Measurements from ENCODE around the gene SCRT2. TPM values are rescaled to one million over a fixed set of nuclear protein-coding genes. Genes with fewer than 3 reads are reported as not detected.
A peak's percentile ranks its signal among the peaks of the same experiment; 100 is the strongest.

SCRT2 gene
- total and polyA plus RNA-seq, 9 of the 15 experiments (the other 6 are each of a cell fraction or from before 2014, with no cell fraction given) = 0.04 to 0.75 (median 0.13) TPM; not detected in 2

DNA sequence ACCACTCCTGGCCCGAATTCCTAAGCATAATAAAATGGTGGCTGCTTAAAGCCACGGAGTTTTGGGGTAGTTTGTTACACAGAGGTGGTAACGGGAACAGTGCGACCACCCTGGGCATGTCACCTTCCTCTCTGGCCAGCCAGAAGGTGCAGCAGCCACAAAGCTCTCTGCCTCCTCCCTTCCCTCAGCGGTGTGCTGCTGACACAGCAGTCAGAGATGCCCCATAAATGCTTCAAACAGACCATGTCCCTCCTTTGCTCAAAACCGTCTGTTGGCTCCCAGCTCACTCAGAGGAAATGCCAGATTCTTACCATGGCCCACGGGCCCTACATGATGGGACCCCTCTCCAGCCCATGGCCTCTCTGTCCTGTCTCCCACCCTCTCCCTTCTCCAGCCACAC lies 53.4 kb downstream of the SCRT2 start:
- ChIA-PET POLR2A (interaction anchor here (0.6 kb wide), 1 partner anchor 9 kb away, joined by 5 read pairs; no protein-coding TSS in a partner anchor), CTCF (ENCODE audit: low intra/inter-chr PET ratio) (no interaction called here)
- Histone ChIP-seq H4K20me1 (replicated peaks; ENCODE audit: control insufficient read depth, insufficient read depth, low read length) (no peaks in the 10 kb centered on the region), H3K4me2 (ENCODE audit: insufficient read depth, low read length) (no peak overlapping the region), H3K9me1 (ENCODE audit: control insufficient read depth, insufficient read depth, low read length) (no peaks in the 10 kb centered on the region), H3K9me3 (replicated peaks; ENCODE audit: control insufficient read depth, insufficient read depth, low read depth, low read length) (no peaks in the 10 kb centered on the region), H2AFZ (ENCODE audit: low read depth, low read length) (no peak overlapping the region), H3K79me2 (ENCODE audit: control insufficient read depth, insufficient read depth, low read length) (no peaks in the 10 kb centered on the region), H3K4me3 (no peak overlapping the region), H3K27ac (ENCODE audit: extremely low read depth, low read depth, low read length) (no peak overlapping the region), H3K27me3 (ENCODE audit: control insufficient read depth in 2 of 2, insufficient read depth in 2 of 2, low read length in 2 of 2) (no peaks in the 10 kb centered on the region), H3K9ac (ENCODE audit: insufficient read depth in 1 of 2, low read depth in 2 of 2, low read length in 2 of 2) (peak overlapping the region in 1 of 2 experiments; percentile 35; a peak in 1 of 4 replicates), H3K4me1 (replicated peaks in 1 of 2; ENCODE audit: control insufficient read depth in 2 of 2, insufficient read depth in 2 of 2, low read length in 2 of 2) (peaks cover 7 to 11% of the 10 kb centered on the region in 2 experiments; a peak in 4 of 5 replicates), H3K36me3 (ENCODE audit: control insufficient read depth, insufficient read depth, low read length) (no peaks in the 10 kb centered on the region)
- DNase-seq (ENCODE audit: extremely low read depth in 1 of 4, low spot score in 3 of 4) (no peak), FAIRE-seq (no peak), ATAC-seq (no peak)
- 3% methylated on average over 5 of the region's 7 CpGs for WGBS (ENCODE audit: insufficient coverage, low coverage, missing lambda C conversion rate)
- TF ChIP-seq C11orf30 (IDR thresholded peaks at IDR 0.05; ENCODE audit: low read depth) = peak; percentile 37; the same call in 1 of the 2 replicates
- peak; percentile 51 for TF ChIP-seq ZNF316 (IDR thresholded peaks at IDR 0.05)
- no peak for TF ChIP-seq FOXM1 (IDR thresholded peaks at IDR 0.05; ENCODE audit: low read depth)
- TF ChIP-seq FOXM1 (CRISPR knock-in tag; IDR thresholded peaks at IDR 0.05; ENCODE audit: low read depth) = no peak
- no TSS peak for BruUV-seq (replicated peaks)
- in situ Hi-C loops (cut with MboI) = no loop called here
- intact Hi-C loops (cut with micrococcal nuclease) = no loop called here

DNA sequence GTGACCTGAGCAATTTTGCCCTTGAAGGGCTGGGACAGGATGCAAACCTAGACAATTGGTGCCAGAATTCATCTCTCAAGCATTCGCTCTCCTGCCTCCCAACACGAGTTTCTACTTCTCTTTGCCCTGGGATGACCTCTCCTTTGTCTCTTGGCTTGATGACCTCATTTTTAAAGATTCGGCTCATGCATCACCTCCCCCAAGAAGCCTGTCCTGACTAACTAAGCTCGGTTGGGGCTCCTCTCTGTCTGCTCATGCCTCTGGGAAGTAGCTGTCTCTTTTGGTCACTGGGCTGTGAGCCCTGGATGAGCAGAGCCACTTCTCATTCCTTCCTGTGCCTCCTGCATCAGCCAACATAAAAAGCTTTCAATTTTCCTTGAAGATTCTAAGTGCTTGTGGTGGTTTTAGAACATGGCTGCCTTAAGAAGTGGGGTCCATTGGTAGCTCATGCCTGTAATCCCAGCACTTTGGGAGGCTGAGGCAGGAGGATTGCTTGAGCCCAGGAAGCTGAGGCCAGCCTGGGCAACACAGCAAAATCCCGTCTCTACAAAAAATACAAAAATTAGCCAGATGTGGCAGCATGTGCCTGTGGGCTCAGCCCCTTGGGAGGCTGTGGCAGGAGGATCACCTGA lies 54.4 kb downstream of the SCRT2 start:
- CTCF ChIA-PET (ENCODE audit: low intra/inter-chr PET ratio) = interaction anchor here (1.1 kb wide), 1 partner anchor 60 kb away, joined by 4 read pairs; no protein-coding TSS in a partner anchor
- Histone ChIP-seq H3K79me2 (ENCODE audit: control insufficient read depth, insufficient read depth, low read length) (no peaks in the 10 kb centered on the region), H4K20me1 (replicated peaks; ENCODE audit: control insufficient read depth, insufficient read depth, low read length) (no peaks in the 10 kb centered on the region), H3K4me3 (no peak overlapping the region), H3K36me3 (ENCODE audit: control insufficient read depth, insufficient read depth, low read length) (no peaks in the 10 kb centered on the region), H3K4me1 (replicated peaks in 1 of 2; ENCODE audit: control insufficient read depth in 2 of 2, insufficient read depth in 2 of 2, low read length in 2 of 2) (peaks cover 7 to 11% of the 10 kb centered on the region in 2 experiments; a peak in 4 of 5 replicates), H3K9ac (ENCODE audit: insufficient read depth in 1 of 2, low read depth in 2 of 2, low read length in 2 of 2) (no peak overlapping the region), H3K27ac (ENCODE audit: extremely low read depth, low read depth, low read length) (no peak overlapping the region), H3K9me3 (replicated peaks; ENCODE audit: control insufficient read depth, insufficient read depth, low read depth, low read length) (no peaks in the 10 kb centered on the region), H3K27me3 (ENCODE audit: control insufficient read depth in 2 of 2, insufficient read depth in 2 of 2, low read length in 2 of 2) (no peaks in the 10 kb centered on the region), H2AFZ (ENCODE audit: low read depth, low read length) (no peak overlapping the region), H3K9me1 (ENCODE audit: control insufficient read depth, insufficient read depth, low read length) (no peaks in the 10 kb centered on the region), H3K4me2 (ENCODE audit: insufficient read depth, low read length) (no peak overlapping the region)
- DNase-seq (ENCODE audit: extremely low read depth in 1 of 4, low spot score in 3 of 4) = no peak
- WGBS (ENCODE audit: insufficient coverage, low coverage, missing lambda C conversion rate) = 17% methylated on average over 3 of the region's 5 CpGs
- POLR2A ChIA-PET = no interaction called here
- no peak for FAIRE-seq
- in situ Hi-C loops (cut with MboI) (no loop called here), intact Hi-C loops (cut with micrococcal nuclease) (no loop called here)
- no peak for ATAC-seq
- BruUV-seq (replicated peaks) = no TSS peak
- TF ChIP-seq ATF3 (IDR thresholded peaks at IDR 0.05) (peak; percentile 81), ATF3 (CRISPR knock-in tag; conservative IDR thresholded peaks at IDR 0.05) (no peak), ELF2 (CRISPR knock-in tag; IDR thresholded peaks at IDR 0.05) (no peak), CXXC5 (CRISPR knock-in tag; IDR thresholded peaks at IDR 0.05) (no peak), PRPF4 (IDR thresholded peaks at IDR 0.05; ENCODE audit: insufficient read depth, low read depth, low read length, poor library complexity, severe bottlenecking) (no peak), RAD51 (IDR thresholded peaks at IDR 0.05; ENCODE audit: borderline replicate concordance, low read depth) (no peak)
- TF ChIP-seq, protein P1, sequence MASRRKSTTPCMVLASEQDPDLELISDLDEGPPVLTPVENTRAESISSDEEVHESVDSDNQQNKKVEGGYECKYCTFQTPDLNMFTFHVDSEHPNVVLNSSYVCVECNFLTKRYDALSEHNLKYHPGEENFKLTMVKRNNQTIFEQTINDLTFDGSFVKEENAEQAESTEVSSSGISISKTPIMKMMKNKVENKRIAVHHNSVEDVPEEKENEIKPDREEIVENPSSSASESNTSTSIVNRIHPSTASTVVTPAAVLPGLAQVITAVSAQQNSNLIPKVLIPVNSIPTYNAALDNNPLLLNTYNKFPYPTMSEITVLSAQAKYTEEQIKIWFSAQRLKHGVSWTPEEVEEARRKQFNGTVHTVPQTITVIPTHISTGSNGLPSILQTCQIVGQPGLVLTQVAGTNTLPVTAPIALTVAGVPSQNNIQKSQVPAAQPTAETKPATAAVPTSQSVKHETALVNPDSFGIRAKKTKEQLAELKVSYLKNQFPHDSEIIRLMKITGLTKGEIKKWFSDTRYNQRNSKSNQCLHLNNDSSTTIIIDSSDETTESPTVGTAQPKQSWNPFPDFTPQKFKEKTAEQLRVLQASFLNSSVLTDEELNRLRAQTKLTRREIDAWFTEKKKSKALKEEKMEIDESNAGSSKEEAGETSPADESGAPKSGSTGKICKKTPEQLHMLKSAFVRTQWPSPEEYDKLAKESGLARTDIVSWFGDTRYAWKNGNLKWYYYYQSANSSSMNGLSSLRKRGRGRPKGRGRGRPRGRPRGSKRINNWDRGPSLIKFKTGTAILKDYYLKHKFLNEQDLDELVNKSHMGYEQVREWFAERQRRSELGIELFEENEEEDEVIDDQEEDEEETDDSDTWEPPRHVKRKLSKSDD (conservative IDR thresholded peaks at IDR 0.05; ENCODE audit: low read length) = no peak
- TF ChIP-seq, protein P2, sequence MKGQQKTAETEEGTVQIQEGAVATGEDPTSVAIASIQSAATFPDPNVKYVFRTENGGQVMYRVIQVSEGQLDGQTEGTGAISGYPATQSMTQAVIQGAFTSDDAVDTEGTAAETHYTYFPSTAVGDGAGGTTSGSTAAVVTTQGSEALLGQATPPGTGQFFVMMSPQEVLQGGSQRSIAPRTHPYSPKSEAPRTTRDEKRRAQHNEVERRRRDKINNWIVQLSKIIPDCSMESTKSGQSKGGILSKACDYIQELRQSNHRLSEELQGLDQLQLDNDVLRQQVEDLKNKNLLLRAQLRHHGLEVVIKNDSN (CRISPR knock-in tag; IDR thresholded peaks at IDR 0.05) = no peak

Data from K562 (cell line).